ENCODE data around the gene ZRANB1.

DNA sequence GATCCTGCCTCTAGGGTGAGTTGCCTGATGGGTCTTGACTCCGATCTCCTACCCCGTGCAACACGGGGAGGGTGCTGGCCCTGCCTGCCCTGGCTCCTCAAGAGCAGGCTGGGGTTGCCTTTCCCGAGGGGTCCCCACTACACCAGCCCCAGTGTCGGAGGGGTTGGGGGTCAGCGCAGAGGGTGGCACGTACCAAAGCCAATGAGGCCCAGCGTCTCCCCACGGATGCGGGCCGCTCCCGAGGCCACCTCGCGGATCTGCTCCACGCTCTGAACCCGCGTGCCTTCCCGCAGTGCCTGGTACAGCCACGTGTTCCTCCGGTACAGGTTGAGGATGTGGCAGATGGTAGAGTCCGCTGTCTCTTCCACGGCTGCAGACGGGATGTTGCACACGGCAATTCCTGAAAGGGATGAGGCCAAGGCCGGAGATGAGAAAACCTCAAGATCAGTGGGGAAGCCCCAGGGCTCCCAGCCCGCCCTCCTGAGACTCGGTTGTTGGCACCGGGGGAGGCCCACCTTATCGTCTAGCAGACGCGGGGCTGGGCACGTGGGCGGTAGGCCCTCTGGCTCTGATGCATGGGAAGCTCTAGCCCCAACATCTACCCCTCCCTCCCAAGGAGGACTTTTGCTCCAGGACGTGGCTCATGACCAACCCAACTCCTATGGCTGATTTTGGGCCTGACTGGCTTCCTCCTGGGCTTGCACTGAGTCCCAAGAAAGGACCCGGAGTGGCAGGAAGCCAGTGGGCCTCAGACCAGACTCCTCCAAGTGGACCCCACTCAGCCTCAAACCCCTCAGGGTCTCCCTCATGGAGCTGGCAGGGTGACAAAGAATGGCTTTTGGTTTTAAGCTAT is 56.1 kb downstream of the ZRANB1 start:
- TF ChIP-seq EP300 (IDR thresholded peaks at IDR 0.05; ENCODE audit: low read depth in 2 of 2, low read length in 2 of 2) (no peak), EP300 (CRISPR knock-in tag; IDR thresholded peaks at IDR 0.05; ENCODE audit: borderline replicate concordance) (no peak), CTCF (CRISPR knock-in tag; IDR thresholded peaks at IDR 0.05) (no peak), PHF8 (CRISPR knock-in tag; IDR thresholded peaks at IDR 0.05) (no peak), POLR2A (IDR thresholded peaks at IDR 0.05; ENCODE audit: insufficient read depth in 1 of 2, low read depth in 2 of 2, low read length in 2 of 2) (no peak), ZNF562 (CRISPR knock-in tag; IDR thresholded peaks at IDR 0.05; ENCODE audit: borderline replicate concordance) (no peak), PTBP1 (IDR thresholded peaks at IDR 0.05; ENCODE audit: low read depth, low read length, poor library complexity, severe bottlenecking) (no peak), RERE (CRISPR knock-in tag; IDR thresholded peaks at IDR 0.05; ENCODE audit: low read depth) (no peak), CREB1 (IDR thresholded peaks at IDR 0.05) (no peak), CREB1 (CRISPR knock-in tag; IDR thresholded peaks at IDR 0.05) (no peak), ZBTB44 (CRISPR knock-in tag; IDR thresholded peaks at IDR 0.05) (no peak), SIN3A (IDR thresholded peaks at IDR 0.05; ENCODE audit: borderline replicate concordance, low read depth, low read length) (no peak), ETV6 (CRISPR knock-in tag; conservative IDR thresholded peaks at IDR 0.05) (no peak)

Data from HepG2 (cell line).